GM19328 (cell line): ENCODE results near the gene MACO1.
A peak's percentile ranks its signal among the peaks of the same experiment; 100 is the strongest.

Source experiments
- ATAC-seq: cut with Tn5 transposase; IDR thresholded peaks from one replicate; pipeline ENCODE4 v1.9.1; 2021; ENCODE audit warnings: mild to moderate bottlenecking, moderate library complexity; ENCODE audit not compliant: unreplicated experiment

The MACO1 gene

GRCh38 chr1:25540750-25541342 is 110.1 kb downstream of the MACO1 start:
- no peak for ATAC-seq

- ATAC-seq = no peak
These were observed 110.7 kb downstream of the MACO1 start for GRCh38 chr1:25541425-25541824.

- no peak for ATAC-seq
These were observed 111.4 kb downstream of the MACO1 start for GRCh38 chr1:25541889-25542658.

- no peak for ATAC-seq
These were observed 112.3 kb downstream of the MACO1 start for GRCh38 chr1:25543005-25543424.

GRCh38 chr1:25543425-25544242 is 112.9 kb downstream of the MACO1 start, which contains the start of gene LDLRAP1:
Gene LDLRAP1, plus strand, starts transcription at chr1:25543606. Its CDS starts 93 bp downstream, at chr1:25543699.
- peak; percentile 80 for ATAC-seq

- ATAC-seq = no peak
These were observed 113.6 kb downstream of the MACO1 start for GRCh38 chr1:25544243-25544764.

- ATAC-seq = no peak
These were observed 114.1 kb downstream of the MACO1 start for GRCh38 chr1:25544819-25545218.

- ATAC-seq = no peak
These were observed 115.1 kb downstream of the MACO1 start for GRCh38 chr1:25545767-25546166.

- no peak for ATAC-seq
These were observed 115.5 kb downstream of the MACO1 start for GRCh38 chr1:25546193-25546592.

- ATAC-seq = no peak
These were observed 117.9 kb downstream of the MACO1 start for GRCh38 chr1:25548601-25549000.

- ATAC-seq = peak; percentile 96
These were observed 118.8 kb downstream of the MACO1 start for GRCh38 chr1:25549273-25550154.
